Ovary (tissue), 10 donors: ENCODE results near the gene BCAS4. TPM values are rescaled to one million over a fixed set of nuclear protein-coding genes. Genes with fewer than 3 reads are reported as not detected.
A peak's percentile ranks its signal among the peaks of the same experiment; 100 is the strongest.

ENCODE experiments used
- DNase-seq, 5 donors: peaks; one replicate each; pipeline ENCODE4 v3.0.0-alpha.2; 2019 to 2020
- H3K27ac ChIP-seq, 2 donors: fragments of 200-600 bp; one replicate each; pipeline versions ENCODE4 v1.5.1 to v1.8.0; 2019 to 2022
- H3K27me3 ChIP-seq: fragments of 200-600 bp; one replicate; pipeline ENCODE4 v1.8.0; 2022
- H3K36me3 ChIP-seq: fragments of 200-600 bp; sonication (generic); one replicate; pipeline ENCODE4 v1.5.1; 2019
- H3K4me1 ChIP-seq: one replicate; pipeline ENCODE4 v1.8.1; 2013; ENCODE audit warnings: mild to moderate bottlenecking, moderate library complexity; ENCODE audit not compliant: insufficient read depth
- H3K4me3 ChIP-seq: fragments of 200-600 bp; sonication (generic); one replicate; pipeline ENCODE4 v1.5.1; 2017
- H3K9me3 ChIP-seq, 2 donors: fragments of 200-600 bp in 1 of 2; sonication (generic) in 1 of 2; one replicate each; pipeline versions ENCODE4 v1.5.1 to v1.8.1; 2013 to 2019; ENCODE audit warnings: mild to moderate bottlenecking in 1 of 2, moderate library complexity in 1 of 2
- EP300 ChIP-seq: sonication (generic); formaldehyde crosslinking; IDR thresholded peaks from one replicate; pipeline ENCODE4 v1.6.1; 2017; ENCODE audit warnings: antibody characterized with exemption
- POLR2A ChIP-seq: fragments of 450-650 bp; IDR thresholded peaks from one replicate; pipeline ENCODE4 v1.6.1; 2017; ENCODE audit warnings: antibody characterized with exemption, mild to moderate bottlenecking, moderate library complexity
- whole genome bisulfite sequencing, 3 donors: extraction: QIAGEN DNeasy Blood & Tissue Kit in 1 of 3; methylation state at CpG; one replicate each; pipeline versions ENCODE4 v1.1.5 to v1.1.7; 2013 to 2017; 5-methylcytosine and 5-hydroxymethylcytosine counted together
- intact Hi-C, 4 donors: fragments of 100-400 bp; cut with DNase I; formaldehyde crosslinking; loops; one replicate each; pipeline versions ENCODE4 v1.11.0 to v1.15.1; 2022 to 2023
- long read RNA-seq, 3 donors: library from polyadenylated mRNA in 2 of 3; unstranded in 2 of 3; transcript quantifications; one replicate each; pipeline ENCODE4 v2.0.0 and lab custom pipeline, GENCODE V29; 2021 to 2026
- polyA plus RNA-seq, 2 donors: library from polyadenylated mRNA; stranded (reverse); fragments of 200-250 nt in 1 of 2; fragments of 350-450 nt in 1 of 2; fragmentation: Illumina TruSeq in 1 of 2; extraction: RNeasy Lipid Tissue Mini Kit (QIAGEN cat#74804) in 1 of 2; gene quantifications; one replicate each; pipeline ENCODE4 v1.2.3, GENCODE V29; 2013 to 2014
- total RNA-seq, 7 donors: library from RNA; depleted of rRNA in 2 of 7; stranded (reverse); fragments of >200 nt in 2 of 7; fragmentation: NEBNext Ultra II Directional in 3 of 7; extraction: Animal tissue kit (Norgen Biotek cat#: 25700) in 3 of 7; gene quantifications; one replicate each; pipeline versions ENCODE4 v1.1.0 to v1.2.4, GENCODE V29; 2016 to 2023
- TF ChIP-seq, protein P1 (sequence below), 3 donors: fragments of 450-650 bp in 2 of 3; fragments of 200-600 bp in 1 of 3; IDR thresholded peaks; one replicate each; pipeline versions ENCODE4 v1.5.1 to v1.8.0; 2016 to 2022; ENCODE audit warnings: antibody characterized with exemption in 3 of 3, mild to moderate bottlenecking in 1 of 3
- donor health status: DM: no; HTN: no; CAD: no; lungs with moderate emphysema.
- donor health status: DM: no; HTN: no; CAD: no.
- donor health status: Bipolar disorder and iron deficiency.
- donor health status: DM: yes; HTN: yes; CAD: no.
- donor health status: DM: no; HTN: no; CAD: no.
- donor health status: DM: yes; HTN: yes; CAD: no.

Gene BCAS4, protein sequence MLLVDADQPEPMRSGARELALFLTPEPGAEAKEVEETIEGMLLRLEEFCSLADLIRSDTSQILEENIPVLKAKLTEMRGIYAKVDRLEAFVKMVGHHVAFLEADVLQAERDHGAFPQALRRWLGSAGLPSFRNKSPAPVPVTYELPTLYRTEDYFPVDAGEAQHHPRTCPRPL
- total RNA-seq (1 to 10 TPM; 2.0 to 9.1 (median 3.3) TPM), polyA plus RNA-seq (1 to 10 TPM; 2.6 to 2.7 TPM)
- long read RNA-seq, donor 1, full-length matches to known transcripts = 9 of 15 reads
- long read RNA-seq, donor 1, partial matches to known transcripts = 0 of 15 reads
- long read RNA-seq, donor 1, other reads (novel, unspliced or antisense) = 6 of 15 reads
- long read RNA-seq, donor 2, full-length matches to known transcripts = 2 of 28 reads
- long read RNA-seq, donor 2, partial matches to known transcripts = 26 of 28 reads
- long read RNA-seq, donor 2, other reads (novel, unspliced or antisense) = 0 of 28 reads
- long read RNA-seq, donor 3, full-length matches to known transcripts = 2 of 8 reads
- long read RNA-seq, donor 3, partial matches to known transcripts = 2 of 8 reads
- long read RNA-seq, donor 3, other reads (novel, unspliced or antisense) = 4 of 8 reads

DNA sequence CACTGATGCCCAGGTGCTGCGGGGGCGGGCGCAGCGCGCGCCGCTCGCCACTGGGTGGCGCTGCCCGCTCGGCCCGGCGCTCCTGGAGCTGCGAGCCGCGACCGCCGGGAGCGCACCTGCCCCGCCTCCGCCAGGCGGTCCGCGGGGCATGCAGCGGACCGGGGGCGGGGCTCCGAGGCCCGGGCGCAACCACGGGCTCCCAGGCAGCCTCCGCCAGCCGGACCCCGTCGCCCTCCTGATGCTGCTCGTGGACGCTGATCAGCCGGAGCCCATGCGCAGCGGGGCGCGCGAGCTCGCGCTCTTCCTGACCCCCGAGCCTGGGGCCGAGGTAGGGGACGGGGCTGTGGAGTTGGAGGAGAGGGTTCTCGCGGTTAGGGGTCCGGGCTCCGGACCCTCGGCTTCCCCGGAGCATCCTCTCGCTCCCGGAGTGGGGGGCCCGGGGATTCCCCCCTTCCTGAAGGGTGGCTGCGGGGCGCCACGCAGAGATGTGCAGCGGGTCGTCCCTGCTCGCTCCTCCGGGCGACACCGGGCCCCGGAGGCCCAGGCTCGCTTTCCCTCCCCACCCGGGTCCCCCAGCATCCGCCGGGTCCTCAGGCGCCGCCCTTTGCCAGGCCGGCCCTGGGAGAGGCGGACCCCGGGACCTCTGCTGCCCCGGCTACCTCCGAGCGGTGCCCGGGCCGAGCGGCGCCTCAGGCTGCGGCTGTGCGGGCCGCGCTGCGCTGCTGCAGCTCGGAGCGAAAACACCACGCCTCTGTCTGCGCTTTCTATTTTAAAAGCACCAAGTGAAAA, at the start of gene BCAS4:
Gene BCAS4 (plus strand): TSS at position 216 of the 789 bp plus-strand sequence. CDS start 23 bp downstream, at position 239.
- intact Hi-C loops = loop anchor here in 3 of 4 donors (2.0 to 10.0 kb wide), 2 partner anchors 130 to 136 kb away; partner anchors contain the start of gene ADNP (in 2 of the 3)
- H3K4me3 ChIP-seq = peak within 1 kb of the TSS; percentile 76
- H3K27ac ChIP-seq = peak within 1 kb of the TSS; percentile 10 to 44
- peak; percentile 61 to 85 (median 72) for DNase-seq
- WGBS, 3 donors = 1 to 2% (median 1%) methylated on average over 59 to 92 of the region's 92 CpGs
- TF ChIP-seq POLR2A (no peak), EP300 (no peak)
- TF ChIP-seq, protein P1, sequence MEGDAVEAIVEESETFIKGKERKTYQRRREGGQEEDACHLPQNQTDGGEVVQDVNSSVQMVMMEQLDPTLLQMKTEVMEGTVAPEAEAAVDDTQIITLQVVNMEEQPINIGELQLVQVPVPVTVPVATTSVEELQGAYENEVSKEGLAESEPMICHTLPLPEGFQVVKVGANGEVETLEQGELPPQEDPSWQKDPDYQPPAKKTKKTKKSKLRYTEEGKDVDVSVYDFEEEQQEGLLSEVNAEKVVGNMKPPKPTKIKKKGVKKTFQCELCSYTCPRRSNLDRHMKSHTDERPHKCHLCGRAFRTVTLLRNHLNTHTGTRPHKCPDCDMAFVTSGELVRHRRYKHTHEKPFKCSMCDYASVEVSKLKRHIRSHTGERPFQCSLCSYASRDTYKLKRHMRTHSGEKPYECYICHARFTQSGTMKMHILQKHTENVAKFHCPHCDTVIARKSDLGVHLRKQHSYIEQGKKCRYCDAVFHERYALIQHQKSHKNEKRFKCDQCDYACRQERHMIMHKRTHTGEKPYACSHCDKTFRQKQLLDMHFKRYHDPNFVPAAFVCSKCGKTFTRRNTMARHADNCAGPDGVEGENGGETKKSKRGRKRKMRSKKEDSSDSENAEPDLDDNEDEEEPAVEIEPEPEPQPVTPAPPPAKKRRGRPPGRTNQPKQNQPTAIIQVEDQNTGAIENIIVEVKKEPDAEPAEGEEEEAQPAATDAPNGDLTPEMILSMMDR (IDR thresholded peaks at IDR 0.05) = peak in 2 of 3 donors; percentile 97
- no peaks in the 10 kb centered on the region for H3K9me3 ChIP-seq
- H3K27me3 ChIP-seq = no peaks in the 10 kb centered on the region
- H3K36me3 ChIP-seq = no peaks in the 10 kb centered on the region
- H3K4me1 ChIP-seq = peaks cover 3% of the 10 kb centered on the region

DNA sequence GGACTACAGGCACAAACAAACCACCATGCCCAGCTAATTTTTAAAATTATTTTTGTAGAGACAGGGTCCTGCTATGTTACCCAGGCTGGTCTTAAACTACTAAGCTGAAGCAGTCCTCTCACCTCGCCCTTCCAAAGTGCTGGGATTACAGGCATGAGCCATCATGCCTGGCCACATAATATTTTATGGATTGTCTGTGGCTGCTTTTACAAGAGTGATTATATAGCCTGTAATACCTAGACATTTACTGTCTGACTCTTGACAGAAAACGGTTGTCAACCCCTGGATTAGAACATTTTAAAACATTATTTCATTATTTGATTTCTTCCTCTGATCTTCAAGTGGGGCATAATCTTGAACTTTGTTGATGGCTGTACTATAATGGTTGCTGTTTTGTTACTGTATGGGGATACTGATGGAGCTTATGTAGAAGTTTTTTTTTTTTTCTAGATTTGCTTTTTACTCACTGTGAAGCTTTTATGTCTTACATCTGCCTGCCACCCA, 49.2 kb upstream of the BCAS4 start:
- H3K4me3 ChIP-seq = no peak overlapping the region
- H3K9me3 ChIP-seq = no peaks in the 10 kb centered on the region
- peak overlapping the region in 1 of 2 donors; percentile 81 for H3K27ac ChIP-seq
- H3K27me3 ChIP-seq = no peaks in the 10 kb centered on the region
- DNase-seq = no peak
- TF ChIP-seq, protein P1 (IDR thresholded peaks at IDR 0.05) = no peak
- no peak for TF ChIP-seq POLR2A
- TF ChIP-seq EP300 = no peak
- H3K36me3 ChIP-seq = no peaks in the 10 kb centered on the region
- 82 to 92% (median 85%) methylated on average over 2 of the region's 2 CpGs for WGBS, 3 donors
- intact Hi-C loops = loop anchor here in 2 of 4 donors (5.0 to 10.0 kb wide), 3 partner anchors 118 to 561 kb away; no protein-coding TSS in a partner anchor
- peaks cover 7% of the 10 kb centered on the region for H3K4me1 ChIP-seq

DNA sequence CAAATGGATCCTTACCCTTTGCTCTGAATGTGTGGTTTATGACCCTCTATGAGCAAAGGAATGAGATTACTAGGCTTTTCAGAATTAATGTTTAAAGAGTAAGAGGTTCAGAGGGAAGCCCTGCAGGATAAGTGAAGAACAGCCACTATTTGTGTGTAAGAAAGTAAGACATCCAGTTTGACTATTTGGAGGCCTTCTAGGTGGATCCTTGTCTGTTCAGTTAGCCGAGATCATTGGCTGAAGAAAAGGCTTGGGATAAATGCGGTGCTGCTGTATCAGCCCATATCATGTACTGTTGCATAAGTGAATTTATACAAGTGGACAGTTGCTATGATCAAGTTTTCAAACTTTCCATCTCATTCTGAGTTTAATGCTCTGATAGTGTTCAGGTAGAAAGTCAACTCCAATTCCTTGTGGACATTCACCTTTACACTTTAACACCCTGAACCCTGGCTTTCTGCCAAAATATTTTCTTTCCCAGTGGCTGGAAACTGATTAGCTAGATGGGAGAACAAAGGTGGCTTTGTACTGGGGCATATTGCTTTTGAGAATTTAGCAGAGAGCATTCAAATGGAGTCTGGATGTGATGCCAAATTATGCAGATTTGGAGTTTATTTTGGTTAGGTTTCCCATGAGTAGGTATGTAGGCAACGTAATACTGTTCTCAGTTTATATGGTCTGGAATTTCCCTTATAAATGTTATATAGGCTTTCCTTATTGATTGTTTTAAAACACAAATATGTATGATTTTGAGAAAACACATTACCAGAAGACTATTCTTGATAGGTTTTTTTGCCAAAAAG, 48.5 kb upstream of the BCAS4 start:
- Histone ChIP-seq H3K4me1 (peaks cover 7% of the 10 kb centered on the region), H3K9me3 (no peaks in the 10 kb centered on the region), H3K36me3 (no peaks in the 10 kb centered on the region), H3K4me3 (no peak overlapping the region), H3K27ac (peak overlapping the region in 1 of 2 donors; percentile 81), H3K27me3 (no peaks in the 10 kb centered on the region)
- DNase-seq = no peak
- intact Hi-C loops = loop anchor here in 2 of 4 donors (5.0 to 10.0 kb wide), 3 partner anchors 119 to 562 kb away; no protein-coding TSS in a partner anchor
- WGBS, 3 donors = 80 to 83% (median 81%) methylated on average over 3 of the region's 3 CpGs
- TF ChIP-seq, protein P1 (IDR thresholded peaks at IDR 0.05) = no peak
- TF ChIP-seq EP300 (no peak), POLR2A (no peak)
